ENCODE data around the gene DSCAM. TPM values are rescaled to one million over a fixed set of nuclear protein-coding genes. Genes with fewer than 3 reads are reported as not detected.

The DSCAM gene
- total and polyA plus RNA-seq, 4 donors = 0.02 to 0.25 (median 0.09) TPM

DNA sequence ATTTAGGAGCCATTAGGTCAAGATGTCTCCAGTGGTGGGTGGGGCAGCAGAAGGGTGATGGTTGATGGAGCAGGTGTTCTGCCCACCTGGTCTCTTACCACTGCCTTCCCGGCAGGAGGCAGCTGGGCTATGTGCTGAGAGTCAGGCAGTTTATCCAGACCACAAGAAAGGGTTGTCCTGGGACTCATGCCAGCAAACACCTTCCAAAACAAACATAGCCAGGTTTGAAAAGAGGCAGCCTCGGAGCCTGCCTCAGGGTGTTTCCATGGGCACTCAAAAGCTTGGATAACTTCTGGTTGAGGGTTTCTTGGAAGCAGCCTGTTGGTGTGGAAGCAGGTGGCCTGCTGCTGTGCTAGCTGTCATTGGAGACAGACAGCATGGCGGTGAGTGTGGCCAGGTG lies 792.6 kb downstream of the DSCAM start:
- ATAC-seq (ENCODE audit: insufficient read depth, low FRiP score) (peak; percentile 83), DNase-seq (peak; percentile 71 to 89 (median 78))
- H3K9ac ChIP-seq (ENCODE audit: insufficient read depth in 1 of 2, low read length in 2 of 2) = no peak overlapping the region
- H3K27me3 ChIP-seq (ENCODE audit: control insufficient read depth in 3 of 3, insufficient read depth in 3 of 3, low read length in 2 of 3) = no peaks in the 10 kb centered on the region
- TF ChIP-seq, protein P1, sequence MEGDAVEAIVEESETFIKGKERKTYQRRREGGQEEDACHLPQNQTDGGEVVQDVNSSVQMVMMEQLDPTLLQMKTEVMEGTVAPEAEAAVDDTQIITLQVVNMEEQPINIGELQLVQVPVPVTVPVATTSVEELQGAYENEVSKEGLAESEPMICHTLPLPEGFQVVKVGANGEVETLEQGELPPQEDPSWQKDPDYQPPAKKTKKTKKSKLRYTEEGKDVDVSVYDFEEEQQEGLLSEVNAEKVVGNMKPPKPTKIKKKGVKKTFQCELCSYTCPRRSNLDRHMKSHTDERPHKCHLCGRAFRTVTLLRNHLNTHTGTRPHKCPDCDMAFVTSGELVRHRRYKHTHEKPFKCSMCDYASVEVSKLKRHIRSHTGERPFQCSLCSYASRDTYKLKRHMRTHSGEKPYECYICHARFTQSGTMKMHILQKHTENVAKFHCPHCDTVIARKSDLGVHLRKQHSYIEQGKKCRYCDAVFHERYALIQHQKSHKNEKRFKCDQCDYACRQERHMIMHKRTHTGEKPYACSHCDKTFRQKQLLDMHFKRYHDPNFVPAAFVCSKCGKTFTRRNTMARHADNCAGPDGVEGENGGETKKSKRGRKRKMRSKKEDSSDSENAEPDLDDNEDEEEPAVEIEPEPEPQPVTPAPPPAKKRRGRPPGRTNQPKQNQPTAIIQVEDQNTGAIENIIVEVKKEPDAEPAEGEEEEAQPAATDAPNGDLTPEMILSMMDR (IDR thresholded peaks at IDR 0.05; ENCODE audit: control extremely low read depth, extremely low read depth) = no peak
- peaks cover 0 to 2% (median 0%) of the 10 kb centered on the region in 4 donors for H3K9me3 ChIP-seq (ENCODE audit: control insufficient read depth in 4 of 4, insufficient read depth in 3 of 4, low read length in 3 of 4)
- H3K4me1 ChIP-seq (ENCODE audit: control insufficient read depth in 5 of 5, insufficient read depth in 5 of 5, low read length in 5 of 5) = peaks cover 0 to 9% (median 0%) of the 10 kb centered on the region in 5 donors
- no peaks in the 10 kb centered on the region for H3K36me3 ChIP-seq (ENCODE audit: control insufficient read depth in 4 of 4, insufficient read depth in 4 of 4, low read length in 4 of 4)
- peak overlapping the region in 1 of 2 donors; percentile 43 for H3K27ac ChIP-seq (ENCODE audit: low read depth in 1 of 2, low read length in 1 of 2)
- 43 to 48% methylated on average over 3 of the region's 3 CpGs for WGBS, 2 donors
- H3K4me3 ChIP-seq = no peak overlapping the region

DNA sequence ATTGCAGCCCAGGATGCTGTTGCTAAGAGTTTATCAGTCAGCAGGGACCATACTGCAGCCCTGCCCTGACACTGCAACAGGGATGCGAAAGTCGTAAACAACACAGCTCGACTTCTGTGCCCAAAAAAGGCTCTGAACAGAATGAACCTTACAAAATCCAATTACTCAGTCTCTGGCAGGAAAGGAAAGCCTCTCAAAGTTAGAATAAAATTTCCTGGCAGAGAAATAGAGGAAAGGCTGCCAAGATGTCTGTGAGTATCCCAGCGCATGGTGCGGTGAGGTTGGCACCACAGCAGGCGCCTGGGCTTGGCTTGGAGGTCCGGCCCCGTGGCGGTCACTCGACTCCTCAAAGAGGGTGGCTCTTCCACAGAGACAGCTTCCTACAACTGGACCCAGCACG lies 794.0 kb downstream of the DSCAM start:
- H3K4me3 ChIP-seq = no peak overlapping the region
- peak overlapping the region in 1 of 2 donors; percentile 60 for H3K27ac ChIP-seq (ENCODE audit: low read depth in 1 of 2, low read length in 1 of 2)
- no peak overlapping the region for H3K9ac ChIP-seq (ENCODE audit: insufficient read depth in 1 of 2, low read length in 2 of 2)
- WGBS, 2 donors = 54 to 78% methylated on average over 11 of the region's 11 CpGs
- DNase-seq (peak in 1 of 3 donors; percentile 4), ATAC-seq (ENCODE audit: insufficient read depth, low FRiP score) (no peak)
- no peaks in the 10 kb centered on the region for H3K36me3 ChIP-seq (ENCODE audit: control insufficient read depth in 4 of 4, insufficient read depth in 4 of 4, low read length in 4 of 4)
- peaks cover 0 to 9% (median 0%) of the 10 kb centered on the region in 5 donors for H3K4me1 ChIP-seq (ENCODE audit: control insufficient read depth in 5 of 5, insufficient read depth in 5 of 5, low read length in 5 of 5)
- TF ChIP-seq, protein P1 (IDR thresholded peaks at IDR 0.05; ENCODE audit: control extremely low read depth, extremely low read depth) = no peak
- no peaks in the 10 kb centered on the region for H3K27me3 ChIP-seq (ENCODE audit: control insufficient read depth in 3 of 3, insufficient read depth in 3 of 3, low read length in 2 of 3)
- peaks cover 0 to 2% (median 0%) of the 10 kb centered on the region in 4 donors for H3K9me3 ChIP-seq (ENCODE audit: control insufficient read depth in 4 of 4, insufficient read depth in 3 of 4, low read length in 3 of 4)

DNA sequence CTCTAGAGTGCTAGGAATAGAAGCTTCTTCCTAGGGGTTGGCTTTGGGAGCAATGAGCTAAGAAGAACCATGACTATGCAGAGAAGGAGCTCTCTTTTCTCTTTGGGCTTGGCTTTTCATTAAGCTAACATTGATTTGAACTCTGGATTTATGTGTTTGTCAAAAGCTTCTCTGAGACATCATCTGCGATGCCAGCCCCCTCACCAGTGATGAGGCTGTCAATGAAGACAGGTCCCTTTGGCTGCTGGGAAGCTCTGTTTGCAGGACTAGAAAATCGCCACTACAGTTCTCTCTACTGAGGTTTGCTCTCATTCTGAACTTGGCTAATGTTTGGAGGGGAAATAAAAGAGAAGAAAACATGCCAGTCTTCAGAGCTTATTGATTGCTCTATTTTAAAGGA lies 794.7 kb downstream of the DSCAM start:
- TF ChIP-seq, protein P1 (IDR thresholded peaks at IDR 0.05; ENCODE audit: control extremely low read depth, extremely low read depth) = no peak
- no peak overlapping the region for H3K27ac ChIP-seq (ENCODE audit: low read depth in 1 of 2, low read length in 1 of 2)

DNA sequence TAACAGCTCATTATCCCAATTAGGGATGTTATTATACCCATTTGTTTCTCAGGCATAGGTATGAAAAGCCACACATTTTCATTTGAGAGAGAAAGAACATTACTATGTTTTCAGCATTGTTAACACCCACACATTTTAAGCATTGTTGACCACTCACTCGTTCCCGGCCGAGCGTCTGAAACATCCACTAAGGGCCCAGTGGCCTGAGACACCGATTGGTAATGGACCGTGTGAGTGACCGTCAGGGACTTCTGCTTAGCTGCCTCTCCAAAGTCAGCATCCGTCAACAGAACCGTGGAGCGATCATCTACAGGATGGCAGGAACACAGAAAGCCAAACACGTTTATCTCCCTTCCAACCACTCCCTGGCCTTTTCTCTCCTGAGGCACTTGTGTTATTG lies 795.2 kb downstream of the DSCAM start:
- DNase-seq (no peak), ATAC-seq (ENCODE audit: insufficient read depth, low FRiP score) (no peak)
- Histone ChIP-seq H3K27ac (ENCODE audit: low read depth in 1 of 2, low read length in 1 of 2) (no peak overlapping the region), H3K27me3 (ENCODE audit: control insufficient read depth in 3 of 3, insufficient read depth in 3 of 3, low read length in 2 of 3) (no peaks in the 10 kb centered on the region), H3K4me3 (no peak overlapping the region), H3K9me3 (ENCODE audit: control insufficient read depth in 4 of 4, insufficient read depth in 3 of 4, low read length in 3 of 4) (peaks cover 0 to 2% (median 0%) of the 10 kb centered on the region in 4 donors), H3K36me3 (ENCODE audit: control insufficient read depth in 4 of 4, insufficient read depth in 4 of 4, low read length in 4 of 4) (no peaks in the 10 kb centered on the region), H3K9ac (ENCODE audit: insufficient read depth in 1 of 2, low read length in 2 of 2) (no peak overlapping the region), H3K4me1 (ENCODE audit: control insufficient read depth in 5 of 5, insufficient read depth in 5 of 5, low read length in 5 of 5) (peaks cover 0 to 9% (median 0%) of the 10 kb centered on the region in 5 donors)
- TF ChIP-seq, protein P1 (IDR thresholded peaks at IDR 0.05; ENCODE audit: control extremely low read depth, extremely low read depth) = no peak
- WGBS, 2 donors = 90 to 92% methylated on average over 11 of the region's 11 CpGs

More for the DNA sequence above, 794.7 kb downstream of the DSCAM start:
- no peak overlapping the region for H3K9ac ChIP-seq (ENCODE audit: insufficient read depth in 1 of 2, low read length in 2 of 2)
- H3K4me1 ChIP-seq (ENCODE audit: control insufficient read depth in 5 of 5, insufficient read depth in 5 of 5, low read length in 5 of 5) = peaks cover 0 to 9% (median 0%) of the 10 kb centered on the region in 5 donors
- ATAC-seq (ENCODE audit: insufficient read depth, low FRiP score) (no peak), DNase-seq (no peak)
- no peak overlapping the region for H3K4me3 ChIP-seq
- peaks cover 0 to 2% (median 0%) of the 10 kb centered on the region in 4 donors for H3K9me3 ChIP-seq (ENCODE audit: control insufficient read depth in 4 of 4, insufficient read depth in 3 of 4, low read length in 3 of 4)
- 90 to 91% methylated on average over 2 of the region's 2 CpGs for WGBS, 2 donors
- no peaks in the 10 kb centered on the region for H3K27me3 ChIP-seq (ENCODE audit: control insufficient read depth in 3 of 3, insufficient read depth in 3 of 3, low read length in 2 of 3)
- no peaks in the 10 kb centered on the region for H3K36me3 ChIP-seq (ENCODE audit: control insufficient read depth in 4 of 4, insufficient read depth in 4 of 4, low read length in 4 of 4)

Data from lung (tissue), 12 donors.